IPS-NIHi11 (cell line): Measurements from ENCODE around the gene ENDOG.
"Not testable (repeated sequence)": the region's sequence is repeated elsewhere in the genome, so short reads cannot be mapped to it uniquely, and the experiment has no call there.

Experiments
- DNase-seq: peaks from one replicate; pipeline ENCODE4 v3.0.0; 2012; ENCODE audit warnings: mixed read lengths, low spot score

ENDOG gene

GRCh38 chr9:128828719-128829452 is 10.6 kb downstream of the ENDOG start:
- DNase-seq = peak; percentile 13

GRCh38 chr9:128829477-128830251 is 11.4 kb downstream of the ENDOG start, which contains the start of gene SPOUT1:
Gene SPOUT1 (minus strand): TSS chr9:128829794. CDS start chr9:128829780, 14 bp downstream.
- DNase-seq = peak; percentile 100

DNA sequence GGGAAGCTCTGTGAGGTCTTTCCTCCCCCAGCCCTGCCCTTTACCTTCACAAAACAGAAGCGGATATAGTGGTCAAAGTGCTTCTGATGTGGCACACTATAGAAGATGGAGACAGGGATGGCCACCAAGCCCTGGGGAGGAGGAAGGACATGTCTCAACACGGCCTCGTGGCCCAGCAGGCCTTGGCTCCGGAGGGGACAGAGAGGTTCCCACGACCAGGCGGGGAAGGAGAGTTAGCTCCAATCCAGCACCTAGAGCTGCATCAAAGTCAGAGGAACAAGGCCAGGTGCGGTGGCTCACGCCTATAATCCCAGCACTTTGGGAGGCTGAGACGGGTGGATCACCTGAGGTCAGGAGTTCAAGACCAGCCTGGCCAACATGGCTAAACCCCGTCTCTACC is 15.4 kb downstream of the ENDOG start:
- DNase-seq = peak; percentile 2

DNA sequence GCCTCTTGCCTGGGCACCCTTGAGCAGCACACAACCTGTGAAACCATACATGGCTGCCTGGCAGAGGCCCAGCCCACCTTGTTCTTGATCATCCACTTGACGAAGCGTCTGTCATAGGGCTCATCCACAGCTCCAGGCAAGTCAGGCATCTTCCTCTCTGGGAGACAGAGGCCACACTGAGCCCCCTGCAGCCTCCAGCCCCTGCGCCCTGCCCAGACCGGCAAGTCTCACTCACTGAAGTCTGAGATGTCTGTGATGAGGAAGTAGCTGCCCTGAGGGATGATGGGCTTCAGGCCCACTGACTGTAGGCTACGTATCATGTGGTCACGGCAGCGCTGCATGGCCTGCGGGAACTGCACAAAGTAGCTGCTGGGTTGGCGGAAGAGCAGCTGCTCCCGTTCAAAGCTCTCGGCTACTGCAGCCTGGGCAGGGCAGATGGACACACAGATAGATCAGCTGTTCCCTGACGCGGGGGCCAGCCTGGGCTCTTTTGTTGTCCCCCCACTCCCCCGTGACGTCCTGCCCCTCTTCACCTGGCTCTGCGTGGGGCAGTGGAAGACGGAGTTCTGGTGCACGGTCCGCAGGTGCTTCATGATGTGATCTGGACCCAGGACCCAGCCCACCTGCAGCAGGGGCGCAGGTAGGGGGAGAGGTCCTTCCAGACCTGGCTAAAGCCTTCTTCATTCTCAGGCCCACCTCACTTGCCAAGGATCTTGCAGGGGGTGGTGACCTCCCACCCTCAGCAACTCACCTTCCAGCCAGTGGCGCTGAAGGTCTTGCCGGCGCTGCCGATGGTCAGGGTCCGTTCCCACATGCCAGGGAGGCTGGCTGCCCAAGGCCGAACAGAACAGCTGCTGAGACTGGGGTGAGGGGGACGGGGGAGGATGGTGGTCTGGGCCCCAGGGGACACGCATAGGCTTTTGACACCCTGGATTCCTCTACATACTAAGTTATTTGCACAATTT is 17.2 kb downstream of the ENDOG start:
- peak; percentile 4 for DNase-seq

GRCh38 chr9:128836509-128837145 is 18.3 kb downstream of the ENDOG start:
- DNase-seq = no peak

DNA sequence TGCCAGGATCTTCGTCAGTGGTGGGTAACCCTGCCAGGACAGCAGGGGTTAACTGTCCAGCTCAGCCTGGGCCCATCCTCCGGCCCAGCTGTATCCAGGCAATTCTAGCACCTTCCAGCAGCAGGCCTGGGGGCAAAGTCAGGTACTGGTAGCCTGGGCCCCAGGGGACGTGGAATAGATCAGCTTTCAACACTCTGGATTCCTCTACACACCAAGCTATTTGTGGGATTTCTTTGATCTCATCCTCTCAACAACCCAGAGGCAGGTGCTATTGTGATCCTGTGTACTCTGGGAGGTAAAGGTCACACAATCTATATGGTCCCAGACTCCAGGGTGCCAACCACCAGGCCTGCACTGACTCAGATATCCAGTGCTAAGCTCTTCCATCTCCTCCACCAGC is 20.0 kb downstream of the ENDOG start:
- no peak for DNase-seq

DNA sequence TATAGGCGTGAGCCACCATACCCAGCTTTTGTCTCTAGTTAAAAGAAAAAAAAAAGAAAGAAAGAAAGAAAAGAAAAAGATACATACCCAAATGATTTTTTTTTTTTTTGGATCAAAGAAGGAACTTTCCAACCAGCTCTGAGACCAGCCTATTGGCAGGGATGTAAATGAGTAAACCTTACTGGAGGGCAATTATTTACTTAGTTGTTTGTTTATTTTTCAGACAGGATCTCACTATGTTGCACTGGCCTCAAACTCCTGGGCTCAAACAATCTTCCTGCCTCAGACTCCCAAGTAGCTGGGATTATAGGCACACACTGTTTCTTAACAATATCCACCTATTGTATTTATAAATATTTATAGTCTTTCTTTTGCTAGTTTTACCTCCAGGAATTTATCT is 22.2 kb downstream of the ENDOG start:
- no peak for DNase-seq

GRCh38 chr9:128841694-128842492 is 23.6 kb downstream of the ENDOG start:
- DNase-seq = no peak

- DNase-seq = not testable (repeated sequence)
Measured at GRCh38 chr9:128843171-128843570, 24.9 kb downstream of the ENDOG start.

DNA sequence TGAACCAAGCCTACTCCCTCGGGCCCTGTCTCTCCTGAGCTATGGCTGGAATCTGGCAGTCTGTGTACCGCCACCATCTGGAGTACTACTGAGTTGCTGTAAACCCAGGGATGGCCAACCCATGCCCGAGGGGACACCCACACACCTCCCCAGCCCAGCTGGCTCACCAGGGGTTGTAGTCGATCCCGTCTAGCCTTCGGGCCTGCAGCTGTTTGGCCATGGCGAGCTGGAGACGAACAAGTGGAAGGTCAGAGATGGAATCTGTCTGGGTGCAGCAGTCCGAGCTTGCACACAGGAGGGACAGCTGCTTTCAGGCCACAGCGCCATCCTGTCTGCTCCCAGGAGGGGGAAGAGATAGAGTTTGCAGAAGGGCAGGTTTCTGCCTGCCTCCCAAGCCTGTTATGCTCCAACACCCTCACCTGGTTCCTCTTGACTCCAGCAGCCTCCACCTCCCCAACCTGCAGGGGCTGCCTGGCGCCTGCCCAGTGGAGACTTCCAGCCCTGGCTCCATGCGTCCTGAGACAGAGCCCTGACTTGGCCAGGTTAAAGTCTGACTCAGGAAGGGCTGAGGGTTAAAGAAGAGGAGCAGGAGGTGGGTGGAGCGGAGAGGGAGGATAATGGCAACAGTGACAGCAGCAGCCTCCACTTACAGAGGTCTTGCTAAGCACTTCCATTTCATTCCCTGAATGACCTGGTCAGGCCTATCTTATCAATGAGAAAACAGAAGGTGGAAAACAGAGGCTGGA is 27.1 kb downstream of the ENDOG start:
- peak; percentile 71 for DNase-seq

GRCh38 chr9:128846680-128847030 is 28.4 kb downstream of the ENDOG start:
- no peak for DNase-seq

GRCh38 chr9:128847803-128848202 is 29.5 kb downstream of the ENDOG start:
- DNase-seq = no peak

DNA sequence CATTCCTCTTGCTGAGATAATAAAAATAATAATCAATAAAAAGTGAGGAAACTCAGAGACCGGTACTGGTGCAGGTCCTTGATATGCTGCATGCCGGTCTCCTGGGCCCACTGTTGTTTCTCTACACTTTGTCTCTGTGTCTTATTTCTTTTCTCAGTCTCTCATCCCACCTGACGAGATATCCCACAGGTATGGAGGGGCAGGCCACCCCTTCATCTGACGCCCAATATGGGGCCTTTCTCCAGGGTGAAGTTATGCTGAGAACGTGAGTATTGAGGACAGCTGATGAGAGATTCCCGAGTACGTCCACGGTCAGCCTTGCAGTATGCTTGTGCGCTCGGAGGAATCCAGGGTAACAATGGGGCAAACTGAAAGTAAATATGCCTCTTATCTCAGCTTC is 32.7 kb downstream of the ENDOG start:
- not testable (repeated sequence) for DNase-seq

DNA sequence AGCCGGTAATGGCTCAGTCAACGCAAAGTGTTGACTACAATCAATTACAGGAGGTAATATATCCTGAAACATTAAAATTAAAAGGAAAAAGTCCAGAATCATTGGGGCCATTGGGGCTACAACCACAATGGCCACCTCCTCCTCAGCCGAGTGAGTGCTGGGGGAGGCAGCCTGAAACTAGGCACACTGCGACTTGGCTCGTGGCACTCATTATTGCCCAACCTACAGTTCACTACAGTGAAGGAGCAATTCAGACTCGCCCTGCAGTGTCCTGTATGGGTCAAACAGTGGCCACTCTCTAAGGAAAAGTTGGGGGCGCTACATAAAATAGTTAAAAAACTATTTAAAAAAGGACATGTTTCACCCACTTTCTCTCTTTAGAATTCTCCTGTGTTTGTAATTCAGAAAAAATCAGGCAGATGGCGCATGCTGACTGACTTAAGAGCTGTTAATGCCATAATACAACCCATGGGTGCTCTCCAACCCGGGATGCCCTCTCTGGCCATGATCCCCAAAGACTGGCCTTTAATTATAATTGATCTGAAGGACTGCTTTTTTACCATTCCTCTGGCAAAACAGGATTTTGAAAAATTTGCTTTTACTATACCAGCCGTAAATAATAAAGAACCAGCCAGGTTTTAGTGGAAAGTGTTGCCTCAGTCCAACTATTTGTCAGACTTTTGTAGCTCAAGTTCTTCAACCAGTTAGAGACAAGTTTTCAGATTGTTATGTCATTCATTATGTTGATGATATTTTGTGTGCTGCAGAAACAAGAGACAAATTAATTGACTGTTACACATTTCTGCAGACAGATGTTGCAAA is 33.7 kb downstream of the ENDOG start:
- DNase-seq = not testable (repeated sequence)

GRCh38 chr9:128852646-128853045 is 34.3 kb downstream of the ENDOG start:
- DNase-seq = not testable (repeated sequence)

DNA sequence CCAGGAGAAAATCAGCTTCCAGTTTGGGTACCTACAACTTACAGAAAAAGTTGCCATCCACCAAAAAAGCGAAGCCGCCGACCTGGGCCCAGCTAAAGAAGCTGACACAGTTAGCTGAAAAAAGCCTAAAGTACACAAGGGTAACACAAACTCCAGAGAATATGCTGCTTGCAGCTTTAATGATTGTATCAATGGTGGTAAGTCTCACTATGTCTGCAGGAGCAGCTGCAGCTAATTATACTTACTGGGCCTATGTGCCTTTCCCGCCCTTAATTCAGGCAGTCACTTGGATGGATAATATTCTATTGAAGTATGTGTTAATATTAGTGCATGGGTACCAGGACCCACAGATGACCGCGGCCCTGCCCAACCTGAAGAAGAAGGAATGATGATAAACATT is 36.2 kb downstream of the ENDOG start:
- not testable (repeated sequence) for DNase-seq

- DNase-seq = not testable (repeated sequence)
Measured at GRCh38 chr9:128858476-128858875, 40.2 kb downstream of the ENDOG start.

DNA sequence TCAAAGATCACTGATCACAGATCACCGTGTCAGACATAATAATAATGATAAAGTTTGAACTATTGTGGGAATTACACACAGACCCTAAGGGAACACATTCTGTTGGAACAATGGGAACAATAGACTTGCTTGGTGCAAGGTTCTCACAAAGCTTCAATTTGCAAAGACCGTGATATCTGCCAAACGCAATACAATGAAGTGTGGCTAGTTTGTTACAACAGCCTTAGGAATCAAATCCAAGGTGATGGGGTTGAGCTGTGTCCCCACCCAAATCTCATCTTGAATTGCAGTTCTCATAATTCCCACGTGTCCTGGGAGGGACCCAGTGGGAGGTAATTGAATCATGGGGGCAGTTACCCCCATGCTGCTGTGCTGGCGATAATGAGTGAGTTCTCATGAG is 42.6 kb downstream of the ENDOG start:
- no peak for DNase-seq

DNA sequence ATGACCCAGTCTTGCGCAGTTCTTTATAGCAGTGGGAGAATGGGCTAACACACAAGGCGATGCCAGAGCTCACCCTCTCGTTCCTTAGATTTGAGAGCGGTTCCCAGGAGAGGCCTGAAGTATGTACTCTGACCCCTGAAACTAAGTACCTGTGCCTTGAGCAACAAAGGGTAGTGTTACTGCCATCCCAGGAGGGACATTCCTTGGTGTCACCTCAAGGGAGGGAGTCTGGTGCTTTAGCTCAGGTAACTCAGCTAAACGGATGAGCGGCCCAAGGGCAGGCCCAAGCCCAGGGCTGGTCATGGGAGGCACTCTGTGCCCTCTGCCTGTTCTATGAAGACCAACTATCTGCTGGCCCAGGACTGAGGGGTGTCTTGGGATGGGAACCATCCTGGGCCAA is 43.2 kb downstream of the ENDOG start:
- DNase-seq = no peak
